NK-92 (cell line): ENCODE measurements around the gene PRKAR1B.

Experiments
- DNase-seq: peaks from one replicate; lab custom pipeline; 2025; ENCODE audit not compliant: unreplicated experiment; lab: John Stamatoyannopoulos, UW

PRKAR1B gene

DNA sequence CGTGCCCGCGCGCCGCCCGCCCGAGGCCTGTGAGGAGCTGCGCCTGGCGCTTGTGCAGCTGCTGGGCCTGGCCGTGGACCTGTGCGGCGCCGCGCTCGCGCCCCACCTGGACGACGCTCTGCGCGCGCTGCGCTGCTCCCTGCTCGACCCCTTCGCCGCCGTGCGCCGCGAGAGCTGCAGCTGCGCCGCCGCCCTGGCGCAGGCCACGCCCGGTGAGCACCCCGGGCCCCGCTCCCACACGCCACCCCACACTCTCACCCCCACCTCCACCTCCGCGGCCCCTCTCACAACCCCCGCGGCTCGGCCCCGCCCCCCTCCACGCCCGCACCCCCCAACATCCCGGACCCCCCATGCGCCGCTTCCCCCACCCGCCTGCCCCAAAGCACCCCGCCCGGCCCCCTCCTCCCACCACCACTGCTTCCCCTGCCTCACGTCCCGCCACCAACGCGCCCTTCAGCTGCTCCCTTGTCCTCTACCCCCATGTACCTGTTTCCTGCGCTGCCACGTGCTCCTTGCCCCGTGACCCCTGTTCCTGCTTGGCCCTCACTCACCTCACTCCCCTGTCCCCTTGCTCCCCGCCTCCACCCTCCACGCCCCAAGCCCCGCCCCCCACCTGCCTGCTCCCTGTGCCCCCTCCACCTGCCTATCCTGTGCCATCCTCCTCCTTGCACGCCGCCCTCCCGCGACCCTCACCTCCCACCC, at the start of gene PRKAR1B:
Gene PRKAR1B (minus strand): TSS at position 178 of the 702 bp plus-strand sequence. CDS start 15,776 bp downstream, outside the sequence.
- DNase-seq: no peak

DNA sequence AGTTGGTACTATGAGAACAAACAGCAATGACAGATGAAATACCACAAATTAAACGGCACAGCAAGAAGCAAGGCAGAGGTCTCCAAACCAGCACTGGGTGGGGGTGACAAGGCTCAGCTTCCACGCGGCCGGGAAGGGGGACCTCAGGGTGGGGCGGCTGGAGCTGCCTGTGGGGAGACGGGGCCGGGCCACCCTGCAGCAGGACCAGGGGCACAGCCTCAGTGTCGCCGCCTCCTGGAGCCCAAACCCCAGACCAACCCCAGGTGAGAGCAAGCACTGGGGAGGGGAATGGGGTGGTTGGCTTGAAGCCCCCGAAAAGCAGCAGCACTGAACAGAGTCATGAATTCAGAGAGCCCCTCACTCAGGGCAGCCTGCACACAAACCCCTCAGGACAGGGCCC, 49.3 kb upstream of the PRKAR1B start:
- no peak for DNase-seq

DNA sequence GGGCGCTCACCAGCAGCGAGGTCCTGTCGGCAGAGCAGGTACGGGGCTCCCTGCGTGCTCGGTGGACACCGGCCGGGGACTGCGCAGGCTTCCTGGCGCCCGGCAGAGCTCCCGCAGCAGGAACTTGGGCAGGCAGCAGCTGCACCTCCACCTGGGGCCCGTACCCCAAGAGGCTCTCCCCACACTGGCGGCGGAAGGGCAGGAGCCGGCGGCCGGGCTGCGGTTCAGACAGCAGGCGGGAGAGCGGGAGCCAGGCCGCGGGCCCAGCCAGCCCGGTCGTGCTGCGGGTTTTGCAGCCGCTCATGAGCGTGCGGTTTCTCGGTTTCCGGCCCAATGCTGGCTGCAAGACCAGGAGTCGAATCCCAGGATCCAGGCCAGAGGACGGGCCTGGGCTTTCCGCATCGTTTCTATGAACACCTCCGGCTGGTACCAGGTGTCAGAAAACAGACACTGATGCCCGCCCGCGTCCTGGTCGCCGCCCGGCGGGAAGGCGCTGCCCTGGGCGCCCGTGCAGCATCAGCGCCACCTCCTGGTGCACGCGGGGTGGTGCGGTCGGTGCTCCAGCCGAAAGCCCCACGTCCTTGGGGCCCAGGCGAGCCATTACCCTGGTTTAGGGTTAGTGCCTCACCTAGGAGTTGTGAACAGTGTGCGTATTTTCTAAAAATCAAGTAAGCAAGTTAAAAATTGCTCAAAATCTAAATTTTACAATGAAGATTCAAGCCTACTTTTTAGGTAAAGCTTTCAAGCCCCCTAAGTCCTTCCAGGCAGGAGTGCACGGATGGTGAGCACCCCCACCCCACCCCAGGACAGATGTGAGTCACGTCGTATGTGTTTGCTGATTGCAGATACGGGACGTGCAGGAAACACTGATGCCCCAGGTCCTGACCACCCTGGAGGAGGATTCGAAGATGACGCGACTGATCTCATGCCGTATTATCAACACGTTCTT, 47.4 kb upstream of the PRKAR1B start:
- no peak for DNase-seq

DNA sequence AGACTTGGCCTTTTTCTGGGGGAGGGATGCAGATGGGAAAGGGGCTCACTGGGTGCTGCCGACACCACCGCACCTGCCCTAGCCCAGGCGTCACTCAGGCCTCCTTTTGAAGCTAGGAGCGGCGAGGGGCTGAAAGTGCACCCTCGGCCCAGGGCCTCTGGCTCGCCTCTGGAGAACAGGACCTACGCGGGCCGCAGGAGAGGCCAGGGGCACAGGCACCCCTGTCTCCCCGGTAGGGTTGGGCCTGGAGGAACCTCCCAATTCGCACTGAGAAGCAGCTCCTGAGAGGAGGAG, 46.5 kb upstream of the PRKAR1B start:
- no peak for DNase-seq

DNA sequence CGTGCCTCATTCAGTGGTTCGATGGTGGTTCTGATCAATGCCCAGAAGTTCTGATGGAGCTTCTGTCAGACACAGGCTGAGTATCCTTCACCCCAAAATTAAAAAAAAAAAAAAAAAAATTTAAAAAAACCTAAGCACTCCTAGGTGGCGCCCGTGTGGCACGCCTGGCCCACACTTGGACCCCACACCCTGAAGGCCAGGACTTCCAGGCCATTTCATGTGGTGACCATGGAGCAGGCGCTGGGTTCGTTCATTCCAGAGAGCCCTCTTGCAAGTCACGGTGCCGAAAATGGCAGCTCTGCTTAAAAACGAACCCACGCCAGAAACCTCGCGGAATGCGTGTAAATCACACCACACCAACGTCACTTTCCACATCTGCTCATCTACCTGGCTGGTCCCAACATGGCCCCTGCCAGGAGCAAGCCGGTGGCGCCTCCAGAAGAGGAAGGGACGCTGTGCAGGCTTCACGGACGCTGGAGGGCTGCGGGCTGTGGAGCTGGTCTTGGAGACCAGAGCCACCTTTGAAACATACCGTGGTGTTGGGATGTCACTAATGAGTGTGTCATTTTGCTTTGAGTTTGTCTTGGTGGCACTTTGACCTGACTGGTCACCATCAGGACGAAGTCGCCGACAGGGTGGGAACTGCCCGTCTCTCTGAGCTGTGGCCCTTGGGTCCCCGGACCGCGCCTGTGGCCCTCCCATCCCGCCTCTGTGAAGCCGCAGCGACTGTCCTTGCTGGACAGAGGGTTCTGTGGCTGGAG, 46.0 kb upstream of the PRKAR1B start:
- no peak for DNase-seq

DNA sequence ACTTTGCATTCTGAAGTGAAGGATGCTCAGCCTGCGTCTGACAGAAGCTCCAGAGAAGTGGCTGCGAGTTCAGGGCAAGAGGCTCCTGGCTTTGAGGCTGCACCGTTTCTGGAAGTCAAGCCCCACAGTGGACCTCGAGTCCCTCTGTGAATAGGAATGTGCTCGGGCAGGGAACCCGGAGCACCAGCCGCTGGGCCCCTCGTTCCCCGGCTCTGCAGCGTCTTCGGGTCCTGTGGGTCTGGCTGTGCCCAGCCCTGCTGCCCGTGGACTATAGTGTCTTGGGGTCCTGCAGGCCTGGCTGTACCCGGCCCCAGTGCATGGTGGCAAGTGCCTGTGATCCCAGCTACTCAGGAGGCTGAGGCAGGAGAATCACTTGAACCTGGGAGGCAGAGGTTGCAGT, 45.3 kb upstream of the PRKAR1B start:
- DNase-seq: no peak

DNA sequence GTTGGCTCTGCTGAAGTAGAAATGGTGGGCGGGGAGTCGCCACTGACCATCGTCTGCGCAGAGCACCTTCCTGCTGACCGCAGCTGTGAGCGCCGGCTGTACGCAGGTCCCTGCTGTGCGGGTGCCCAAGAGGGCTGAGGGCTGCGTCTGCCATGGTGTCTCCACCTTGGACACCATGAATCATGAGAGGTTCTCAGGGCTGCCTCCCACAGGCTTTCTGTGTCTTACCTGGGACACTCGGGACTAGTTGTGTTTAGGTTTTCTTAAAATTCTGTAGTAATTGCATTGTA, 44.9 kb upstream of the PRKAR1B start:
- DNase-seq: no peak

DNA sequence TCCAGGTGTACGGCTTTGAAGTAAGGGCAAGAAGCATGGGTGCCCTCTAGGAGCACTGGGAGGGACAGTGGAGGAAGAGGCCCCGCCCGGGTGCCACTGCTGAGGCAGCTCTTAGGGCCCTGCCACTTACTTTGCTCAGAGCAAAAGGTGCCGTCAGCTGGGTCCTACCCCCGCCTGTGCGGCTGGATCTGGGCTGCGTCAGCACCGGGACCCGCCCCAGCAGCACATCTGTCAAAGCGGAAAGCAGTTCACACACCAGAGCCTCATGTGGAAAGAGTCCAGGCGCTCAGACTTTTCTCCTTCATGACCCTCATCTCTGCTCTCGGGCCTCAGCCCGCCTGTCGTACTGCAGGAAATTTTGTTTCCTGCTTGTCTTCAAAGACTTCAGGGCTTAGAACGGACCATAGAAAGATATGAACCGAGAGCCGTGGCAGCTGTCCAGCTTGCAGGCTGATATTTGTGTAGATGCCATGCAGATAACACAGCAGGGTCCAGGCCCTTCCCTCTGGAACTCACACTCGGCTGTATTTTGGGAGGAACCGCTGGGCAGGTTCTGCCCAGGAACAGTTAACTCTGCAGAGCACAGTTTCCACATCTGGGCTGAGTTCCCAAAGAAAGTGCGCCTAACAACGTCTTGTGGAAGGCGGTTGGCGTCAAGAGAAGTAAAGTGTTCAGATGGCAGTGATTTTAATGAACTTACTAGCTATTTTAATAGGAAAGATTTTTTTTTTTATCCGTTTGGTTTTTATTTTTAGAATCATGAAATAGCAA, 44.3 kb upstream of the PRKAR1B start:
- DNase-seq: no peak

DNA sequence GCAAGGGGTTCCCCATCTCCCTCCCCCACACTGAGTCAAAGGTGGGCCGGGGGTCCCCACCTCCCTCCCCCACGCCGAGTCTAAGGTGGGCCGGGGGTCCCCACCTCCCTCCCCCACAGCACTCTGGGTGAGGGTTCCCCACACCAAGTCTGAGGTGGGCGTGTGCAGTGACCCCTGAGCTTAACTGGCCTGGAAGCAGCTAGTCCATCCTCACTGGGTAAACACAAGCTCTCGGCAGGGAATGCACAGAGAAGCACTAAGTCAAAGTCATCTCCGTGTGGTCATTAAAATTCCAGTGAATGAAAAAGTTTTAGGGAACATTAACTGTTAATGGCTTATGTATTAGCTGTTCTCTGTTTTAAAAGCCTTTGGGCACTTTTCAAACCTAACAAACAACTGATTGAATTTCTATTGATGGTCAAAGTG, 43.7 kb upstream of the PRKAR1B start:
- DNase-seq: no peak

DNA sequence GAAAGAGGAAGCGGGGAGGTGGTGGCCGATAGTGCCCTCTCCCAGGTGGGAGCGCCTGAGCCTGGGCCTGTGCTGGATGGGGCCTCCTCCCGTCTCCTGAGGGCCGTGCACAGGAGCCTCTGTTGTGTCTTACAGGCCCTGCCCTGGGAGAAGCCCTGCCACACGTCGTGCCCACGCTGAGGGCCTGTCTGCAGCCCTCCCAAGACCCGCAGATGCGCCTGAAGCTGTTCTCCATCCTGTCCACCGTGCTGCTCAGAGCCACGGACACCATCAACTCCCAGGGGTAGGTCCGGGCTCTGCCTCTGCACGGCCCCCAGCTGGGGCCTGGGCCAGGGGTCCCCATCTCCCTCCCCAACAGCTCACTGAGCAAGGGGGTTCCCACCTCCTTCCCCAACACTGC, 43.3 kb upstream of the PRKAR1B start:
- no peak for DNase-seq

DNA sequence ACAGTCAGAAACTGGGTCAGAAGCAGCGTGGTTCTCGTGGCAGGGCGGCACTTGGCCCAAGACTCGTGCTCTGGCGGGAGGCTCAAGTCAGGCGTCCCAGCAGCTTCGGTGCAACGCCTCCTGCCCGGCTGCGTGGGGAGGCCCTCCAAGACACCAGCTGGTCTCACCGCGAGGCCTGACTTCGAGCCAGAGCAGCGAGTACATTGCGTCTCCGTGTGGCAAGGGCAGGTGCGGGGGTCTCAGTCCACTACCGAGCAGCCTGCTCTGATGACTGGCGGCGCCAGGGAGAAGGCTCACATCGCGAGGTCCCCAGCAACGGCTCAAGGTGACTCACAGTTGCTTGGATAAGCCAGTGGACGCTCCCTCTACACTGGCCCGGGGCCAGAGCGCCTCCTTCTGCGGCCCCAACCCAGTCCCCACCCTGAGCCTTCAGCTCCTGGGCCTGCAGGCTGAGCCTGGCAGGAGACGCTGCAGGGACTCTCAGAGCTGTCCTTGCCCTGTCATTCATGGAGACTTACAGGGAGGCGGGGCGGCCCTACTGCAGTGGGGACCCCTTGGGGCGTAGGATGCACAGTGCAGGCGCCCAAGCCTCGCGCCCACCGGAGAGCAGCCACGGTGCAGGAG, 41.9 kb upstream of the PRKAR1B start:
- no peak for DNase-seq

DNA sequence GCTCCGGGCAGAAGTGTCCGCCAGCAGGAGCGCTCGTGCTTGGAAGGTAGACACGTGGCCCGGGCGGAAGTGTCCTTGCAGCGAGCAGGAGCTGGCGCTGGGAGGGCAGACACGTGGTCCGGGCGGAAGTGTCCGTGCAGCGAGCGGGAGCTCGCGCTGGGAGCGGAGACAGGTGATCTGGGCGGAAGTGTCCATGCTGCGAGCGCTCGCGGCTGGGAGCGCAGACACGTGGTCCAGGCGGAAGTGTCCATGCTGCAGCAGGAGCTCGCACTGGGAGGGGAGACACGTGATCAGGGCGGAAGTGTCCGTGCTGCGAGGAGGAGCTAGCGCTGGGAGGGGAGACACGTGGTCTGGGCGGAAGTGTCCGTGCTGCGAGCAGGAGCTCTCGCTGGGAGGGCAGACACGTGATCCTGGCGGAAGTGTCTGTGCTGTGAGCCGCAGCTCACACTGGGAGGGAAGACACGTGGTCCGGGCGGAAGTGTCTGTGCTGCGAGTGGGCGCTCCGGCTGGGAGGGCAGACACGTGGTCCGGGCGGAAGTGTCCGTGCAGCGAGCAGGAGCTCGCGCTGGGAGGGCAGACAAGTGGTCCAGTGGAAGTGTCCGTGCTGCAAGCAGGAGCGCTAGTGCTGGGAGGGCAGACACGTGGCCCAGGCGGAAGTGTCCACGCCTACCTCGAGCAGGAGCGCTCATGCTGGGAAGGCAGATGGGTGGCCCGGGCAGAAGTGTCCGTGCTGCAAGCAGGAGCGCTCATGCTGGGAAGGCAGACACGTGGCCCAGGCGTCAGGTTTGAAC, 41.1 kb upstream of the PRKAR1B start:
- no peak for DNase-seq

DNA sequence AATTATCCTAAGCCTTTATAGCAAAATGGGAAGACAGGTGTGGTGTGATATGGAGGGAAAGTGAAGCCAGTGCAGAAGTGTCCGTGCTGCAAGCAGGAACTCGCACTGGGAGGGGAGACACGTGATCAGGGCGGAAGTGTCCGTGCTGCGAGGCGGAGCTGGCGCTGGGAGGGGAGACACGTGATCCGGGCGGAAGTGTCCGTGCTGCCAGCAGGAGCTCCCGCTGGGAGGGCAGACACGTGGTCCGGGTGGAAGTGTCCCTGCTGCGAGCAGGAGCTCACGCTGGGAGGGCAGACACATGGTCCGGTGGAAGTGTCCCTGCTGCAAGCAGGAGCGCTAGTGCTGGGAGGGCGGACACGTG, 40.5 kb upstream of the PRKAR1B start:
- no peak for DNase-seq

DNA sequence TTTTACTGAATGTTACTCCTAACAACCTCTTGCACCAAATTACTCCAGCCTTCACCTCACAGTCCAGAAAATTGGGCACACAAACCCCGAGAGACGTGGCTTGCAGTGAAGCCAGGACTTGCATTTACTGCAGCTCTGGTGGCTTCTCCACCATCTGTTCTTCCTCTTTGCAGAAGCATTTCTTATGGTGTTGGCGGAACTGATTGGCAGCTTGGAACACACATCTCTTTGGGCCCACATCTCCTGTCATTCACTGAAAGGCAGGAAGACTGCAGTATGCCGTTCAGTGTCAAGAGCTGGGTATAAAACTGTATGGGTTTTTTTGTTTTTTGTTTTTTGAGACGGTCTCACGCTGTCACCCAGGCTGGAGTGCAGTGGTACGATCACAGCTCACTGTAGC, 38.3 kb upstream of the PRKAR1B start:
- no peak for DNase-seq

DNA sequence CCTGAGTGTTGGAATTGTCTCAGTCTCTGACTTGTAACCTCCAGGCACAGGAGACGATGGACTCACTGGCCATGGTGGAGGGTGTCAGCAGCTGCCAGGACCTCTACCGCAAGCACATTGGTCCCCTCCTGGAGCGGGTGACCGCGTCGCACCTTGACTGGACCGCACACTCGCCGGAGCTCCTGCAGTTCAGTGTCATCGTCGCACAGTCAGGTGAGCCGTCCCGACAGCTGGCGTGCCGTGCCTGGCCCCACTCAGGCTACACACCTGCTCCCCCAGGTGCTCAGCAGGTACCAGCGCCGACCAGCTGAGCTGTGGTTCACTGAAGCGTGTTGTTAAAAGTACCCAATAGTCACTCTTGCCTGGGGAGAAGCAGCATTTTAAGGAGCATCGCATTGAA, 36.7 kb upstream of the PRKAR1B start:
- DNase-seq: no peak

DNA sequence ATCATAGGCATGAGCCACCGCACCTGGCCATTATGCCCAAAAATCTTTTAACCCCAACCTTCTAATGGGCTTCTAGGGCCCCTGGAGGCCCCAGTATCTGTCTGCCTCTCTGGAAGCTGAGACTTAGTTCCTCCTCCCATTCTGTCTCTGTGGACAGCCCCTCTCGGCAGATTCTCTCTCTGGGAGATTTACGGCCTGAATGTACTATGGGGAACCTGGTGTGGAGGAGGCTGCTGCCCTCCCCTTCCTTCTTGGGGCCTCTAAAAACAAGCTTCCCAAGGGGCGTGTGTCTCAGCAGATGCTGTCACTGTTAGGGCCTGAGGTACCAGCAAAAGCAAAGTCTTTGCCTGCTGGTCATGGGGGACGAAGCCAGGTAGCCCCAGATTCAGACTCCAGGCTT, 35.8 kb upstream of the PRKAR1B start:
- no peak for DNase-seq

DNA sequence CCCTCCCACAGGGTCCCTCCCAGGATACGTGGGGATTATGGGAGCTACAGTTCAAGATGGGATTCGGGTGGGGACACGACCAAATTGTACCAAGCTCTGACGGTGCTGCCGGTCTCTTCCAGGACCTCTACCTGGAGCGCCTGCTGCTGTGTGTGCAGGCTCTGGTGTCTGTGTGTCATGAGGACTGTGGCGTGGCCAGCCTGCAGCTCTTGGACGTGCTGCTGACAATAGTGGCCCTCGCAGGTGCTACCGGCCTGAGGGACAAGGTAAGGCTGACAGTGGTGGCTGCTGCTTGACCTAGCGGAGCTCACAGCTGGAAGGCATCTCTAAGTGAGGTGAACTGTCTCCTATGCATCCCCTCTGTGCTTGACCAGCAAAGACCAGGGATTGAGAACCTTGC, 34.5 kb upstream of the PRKAR1B start:
- no peak for DNase-seq

DNA sequence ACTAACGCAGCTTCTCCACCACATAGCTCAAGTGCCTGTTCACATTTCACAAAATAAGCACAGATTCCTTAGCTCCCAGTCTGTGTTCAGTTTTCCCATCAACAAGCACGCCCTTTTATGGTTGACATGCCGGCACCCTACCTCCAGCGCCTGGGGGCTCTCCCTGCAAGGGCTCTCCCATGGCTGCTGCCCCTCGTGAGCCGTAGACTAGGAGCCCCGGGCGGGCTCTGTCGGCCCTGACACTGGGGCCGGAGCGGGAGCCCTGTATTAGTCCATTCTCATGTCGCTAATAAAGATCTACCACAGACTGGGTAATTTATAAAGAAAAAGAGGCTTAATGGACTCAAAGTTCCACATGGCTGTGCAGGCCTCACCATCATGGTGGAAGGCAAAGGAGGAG, 34.0 kb upstream of the PRKAR1B start:
- no peak for DNase-seq

DNA sequence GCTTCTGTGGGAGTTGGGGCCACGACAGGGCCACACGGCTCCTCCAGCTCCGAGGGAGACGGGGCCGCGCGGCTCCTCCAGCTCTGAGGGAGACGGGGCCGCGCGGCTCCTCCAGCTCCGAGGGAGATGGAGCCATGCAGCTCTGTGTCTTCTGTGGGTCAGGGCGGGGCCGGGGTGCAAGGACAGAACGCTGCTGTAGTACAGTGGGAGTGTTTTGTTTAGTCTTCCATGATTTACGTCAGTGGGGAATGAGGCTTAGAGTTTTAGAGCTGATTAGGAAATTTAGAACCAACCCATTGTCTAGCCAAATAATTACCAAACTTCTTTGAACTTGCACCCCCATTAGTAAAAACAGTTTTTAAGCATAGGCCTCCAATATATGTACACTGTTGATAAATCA, 32.9 kb upstream of the PRKAR1B start:
- no peak for DNase-seq

DNA sequence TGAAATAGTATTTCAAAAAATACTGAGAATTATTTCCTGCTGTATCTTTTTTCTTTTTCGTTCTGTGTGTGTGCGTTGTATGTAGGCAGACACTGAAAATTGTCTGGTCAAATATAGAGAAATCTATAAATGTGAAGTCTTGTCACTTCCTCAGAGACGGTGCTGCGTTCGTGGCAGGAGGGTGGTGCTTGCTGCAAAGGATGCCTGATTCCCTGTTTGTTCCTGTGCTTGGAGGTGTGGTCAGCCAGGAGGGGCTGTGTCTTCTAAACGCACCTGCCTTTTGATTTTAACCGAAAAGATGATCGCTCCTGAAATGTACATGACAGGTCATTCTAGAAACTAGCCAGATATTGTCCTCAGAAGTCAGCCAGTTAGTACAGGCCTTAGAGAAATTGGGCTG, 32.5 kb upstream of the PRKAR1B start:
- no peak for DNase-seq
